Loucy (cell line): ENCODE measurements around the gene ZC3H18.
A peak's percentile ranks its signal among the peaks of the same experiment; 100 is the strongest.

Experiments
- H2AFZ ChIP-seq: fragments of 200-600 bp; sonication (generic); 2 replicates; pipeline ENCODE4 v1.6.0; 2016; ENCODE audit warnings: antibody characterized with exemption, mild to moderate bottlenecking, low read length, moderate library complexity
- H3F3A ChIP-seq: fragments of 200-600 bp; 2 replicates; pipeline ENCODE4 v1.6.0; 2016; ENCODE audit warnings: antibody characterized with exemption, low read depth, mild to moderate bottlenecking
- H3K27me3 ChIP-seq: fragments of 200-600 bp; sonication (generic); 2 replicates; pipeline ENCODE4 v1.6.1; 2014; ENCODE audit warnings: low read length, mild to moderate bottlenecking; ENCODE audit not compliant: insufficient read depth, poor library complexity, severe bottlenecking
- H3K36me3 ChIP-seq: fragments of 200-600 bp; sonication (generic); 2 replicates; pipeline ENCODE4 v1.6.1; 2016; ENCODE audit warnings: low read length; ENCODE audit not compliant: insufficient read depth
- H3K4me1 ChIP-seq: fragments of 200-600 bp; sonication (generic); 2 replicates; pipeline ENCODE4 v1.5.1; 2014; ENCODE audit warnings: low read length, mild to moderate bottlenecking; ENCODE audit not compliant: insufficient read depth, poor library complexity, severe bottlenecking
- H3K4me2 ChIP-seq: fragments of 200-600 bp; sonication (generic); 2 replicates; pipeline ENCODE4 v1.6.0; 2014; ENCODE audit warnings: antibody characterized with exemption, low read length, low read depth, mild to moderate bottlenecking; ENCODE audit not compliant: poor library complexity, severe bottlenecking
- H3K4me3 ChIP-seq: fragments of 200-600 bp; sonication (generic); 2 replicates; pipeline ENCODE4 v1.5.1; 2014; ENCODE audit warnings: low read length, mild to moderate bottlenecking, mixed read lengths; ENCODE audit not compliant: poor library complexity, severe bottlenecking
- H3K79me2 ChIP-seq: fragments of 200-600 bp; sonication (generic); 2 replicates; pipeline ENCODE4 v1.6.1; 2014; ENCODE audit warnings: low read length; ENCODE audit not compliant: insufficient read depth
- H3K9ac ChIP-seq: fragments of 200-600 bp; sonication (generic); 2 replicates; pipeline ENCODE4 v1.6.0; 2014; ENCODE audit warnings: mild to moderate bottlenecking, low read depth, low read length, moderate library complexity; ENCODE audit not compliant: poor library complexity, severe bottlenecking
- H3K9me2 ChIP-seq: fragments of 200-600 bp; sonication (generic); replicated peaks from 2 replicates; pipeline ENCODE4 v1.6.1; 2016; ENCODE audit warnings: low read depth, low read length, mixed read lengths
- H3K9me3 ChIP-seq: fragments of 200-600 bp; sonication (generic); 2 replicates; pipeline ENCODE4 v1.6.1; 2014; ENCODE audit warnings: mild to moderate bottlenecking, antibody characterized with exemption, low read length, low read depth; ENCODE audit not compliant: insufficient read depth
- H4K20me1 ChIP-seq: fragments of 200-600 bp; sonication (generic); 2 replicates; pipeline ENCODE4 v1.6.0; 2014; ENCODE audit warnings: antibody characterized with exemption, low read length, mild to moderate bottlenecking; ENCODE audit not compliant: insufficient read depth, poor library complexity, severe bottlenecking
- CTCF ChIP-seq: fragments of 200-600 bp; sonication (generic); conservative IDR thresholded peaks from 2 replicates; pipeline ENCODE4 v1.5.1; 2014; ENCODE audit warnings: mild to moderate bottlenecking, antibody characterized with exemption, low read length
- EZH2phosphoT487 ChIP-seq: fragments of 200-600 bp; IDR thresholded peaks from 2 replicates; pipeline ENCODE4 v1.6.1; 2018; ENCODE audit warnings: antibody characterized with exemption, mild to moderate bottlenecking, moderate library complexity, borderline replicate concordance

The ZC3H18 gene

GRCh38 chr16:88647178-88648070, 77.2 kb downstream of the ZC3H18 start:
- Histone ChIP-seq H3F3A (no peaks in the 10 kb centered on the region), H3K9me3 (no peaks in the 10 kb centered on the region), H3K4me1 (peaks cover 5% of the 10 kb centered on the region), H3K4me3 (no peak overlapping the region), H3K9me2 (no peaks in the 10 kb centered on the region), H3K4me2 (no peak overlapping the region), H3K79me2 (peaks cover 23% of the 10 kb centered on the region), H3K36me3 (no peaks in the 10 kb centered on the region), H3K27me3 (no peaks in the 10 kb centered on the region), H3K9ac (no peak overlapping the region), H4K20me1 (peaks cover 12% of the 10 kb centered on the region), H2AFZ (no peak overlapping the region)
- TF ChIP-seq EZH2phosphoT487 (no peak), CTCF (no peak)

GRCh38 chr16:88649195-88649923, 79.2 kb downstream of the ZC3H18 start:
- H3K9me2 ChIP-seq: no peaks in the 10 kb centered on the region
- H3K9me3 ChIP-seq: no peaks in the 10 kb centered on the region
- H3K36me3 ChIP-seq: no peaks in the 10 kb centered on the region; the same call in 1 of the 2 replicates
- no peak overlapping the region for H2AFZ ChIP-seq
- peak overlapping the region; percentile 96 for H3K4me2 ChIP-seq
- peak overlapping the region; percentile 89 for H3K4me3 ChIP-seq
- TF ChIP-seq CTCF: no peak
- no peak for TF ChIP-seq EZH2phosphoT487
- peak overlapping the region; percentile 79 for H3K9ac ChIP-seq
- H3K79me2 ChIP-seq: peaks cover 23% of the 10 kb centered on the region
- H3K4me1 ChIP-seq: peaks cover 5% of the 10 kb centered on the region
- H4K20me1 ChIP-seq: peaks cover 12% of the 10 kb centered on the region
- no peaks in the 10 kb centered on the region for H3K27me3 ChIP-seq
- no peaks in the 10 kb centered on the region for H3F3A ChIP-seq

GRCh38 chr16:88649924-88650748, 79.9 kb downstream of the ZC3H18 start:
- Histone ChIP-seq H3K4me2 (peak overlapping the region; percentile 96), H3K9me3 (no peaks in the 10 kb centered on the region), H3K27me3 (no peaks in the 10 kb centered on the region), H3K9ac (peak overlapping the region; percentile 79), H3K36me3 (no peaks in the 10 kb centered on the region; the same call in 1 of the 2 replicates), H3K9me2 (no peaks in the 10 kb centered on the region), H2AFZ (no peak overlapping the region), H3K4me3 (peak overlapping the region; percentile 89), H3F3A (no peaks in the 10 kb centered on the region), H3K4me1 (peaks cover 5% of the 10 kb centered on the region), H3K79me2 (peaks cover 23% of the 10 kb centered on the region), H4K20me1 (peaks cover 12% of the 10 kb centered on the region)
- TF ChIP-seq EZH2phosphoT487 (no peak), CTCF (no peak)
